Thyroid gland (tissue), 4 donors: ENCODE results near the gene PRODH2. TPM values are rescaled to one million over a fixed set of nuclear protein-coding genes. Genes with fewer than 3 reads are reported as not detected.

Experiments used
- DNase-seq, 2 donors: peaks; one replicate each; pipeline ENCODE4 v3.0.0-alpha.2; 2019
- H3K27ac ChIP-seq, 3 donors: fragments of 200-600 bp; sonication (generic); 1 replicate in 2 of 3; 2 replicates in 1 of 3; pipeline ENCODE4 v1.5.1; 2016 to 2019; ENCODE audit warnings: mild to moderate bottlenecking in 1 of 3, moderate library complexity in 1 of 3
- H3K27me3 ChIP-seq: fragments of 200-600 bp; sonication (generic); one replicate; pipeline ENCODE4 v1.5.1; 2019
- H3K36me3 ChIP-seq, 2 donors: fragments of 200-600 bp; sonication (generic); one replicate each; pipeline ENCODE4 v1.5.1; 2016 to 2019
- H3K4me1 ChIP-seq, 2 donors: fragments of 200-600 bp; sonication (generic); one replicate each; pipeline ENCODE4 v1.5.1; 2017 to 2019
- H3K4me3 ChIP-seq, 3 donors: fragments of 200-600 bp; sonication (generic); replicated peaks in 1 of 3; 1 replicate in 2 of 3; 2 replicates in 1 of 3; pipeline ENCODE4 v1.5.1; 2016; ENCODE audit warnings: mild to moderate bottlenecking in 1 of 3
- H3K9me3 ChIP-seq: fragments of 200-600 bp; sonication (generic); one replicate; pipeline ENCODE4 v1.5.1; 2017
- CTCF ChIP-seq, 6 experiments: fragments of 200-600 bp in 3 of 6; fragments of 450-650 bp in 3 of 6; sonication (generic) in 3 of 6; IDR thresholded peaks; one replicate each; pipeline ENCODE4 v1.5.1; 2016 to 2019; ENCODE audit warnings: antibody characterized with exemption in 6 of 6, mild to moderate bottlenecking in 2 of 6, inconsistent platforms in 1 of 6, moderate library complexity in 1 of 6
- POLR2A ChIP-seq, 2 donors: fragments of 450-650 bp; IDR thresholded peaks; one replicate each; pipeline ENCODE4 v1.6.1; 2017; ENCODE audit warnings: antibody characterized with exemption in 2 of 2, mild to moderate bottlenecking in 2 of 2, moderate library complexity in 1 of 2
- WGBS, 2 donors: methylation state at CpG; one replicate each; pipeline ENCODE4 v1.1.5; 2017; 5-methylcytosine and 5-hydroxymethylcytosine counted together
- intact Hi-C: fragments of 100-400 bp; cut with DNase I; formaldehyde crosslinking; loops from one replicate; pipeline ENCODE4 v1.15.1; 2023
- total RNA-seq, 4 donors: library from RNA; depleted of rRNA; stranded (reverse); fragments of >200 nt; gene quantifications; one replicate each; pipeline ENCODE4 v1.2.3, GENCODE V29; 2016

Gene PRODH2
- total RNA-seq, 4 donors from 2014 or later, result not detected

- no peaks in the 10 kb centered on the region for H3K9me3 ChIP-seq
- no peak for DNase-seq
- no peaks in the 10 kb centered on the region for H3K36me3 ChIP-seq
- H3K4me3 ChIP-seq, result no peak overlapping the region
- peaks cover 17% of the 10 kb centered on the region for H3K27me3 ChIP-seq
- WGBS, 2 donors, result 78 to 85% methylated on average over 7 to 8 of the region's 8 CpGs
- H3K27ac ChIP-seq, result no peak overlapping the region
- H3K4me1 ChIP-seq, result peaks cover 10 to 13% of the 10 kb centered on the region in 2 donors
- intact Hi-C loops, result no loop called here
- TF ChIP-seq CTCF (IDR thresholded peaks at IDR 0.05), result no peak
- TF ChIP-seq POLR2A (IDR thresholded peaks at IDR 0.05), result no peak
Measured at GRCh38 chr19:35847911-35848310, 35.3 kb upstream of the PRODH2 start.

DNA sequence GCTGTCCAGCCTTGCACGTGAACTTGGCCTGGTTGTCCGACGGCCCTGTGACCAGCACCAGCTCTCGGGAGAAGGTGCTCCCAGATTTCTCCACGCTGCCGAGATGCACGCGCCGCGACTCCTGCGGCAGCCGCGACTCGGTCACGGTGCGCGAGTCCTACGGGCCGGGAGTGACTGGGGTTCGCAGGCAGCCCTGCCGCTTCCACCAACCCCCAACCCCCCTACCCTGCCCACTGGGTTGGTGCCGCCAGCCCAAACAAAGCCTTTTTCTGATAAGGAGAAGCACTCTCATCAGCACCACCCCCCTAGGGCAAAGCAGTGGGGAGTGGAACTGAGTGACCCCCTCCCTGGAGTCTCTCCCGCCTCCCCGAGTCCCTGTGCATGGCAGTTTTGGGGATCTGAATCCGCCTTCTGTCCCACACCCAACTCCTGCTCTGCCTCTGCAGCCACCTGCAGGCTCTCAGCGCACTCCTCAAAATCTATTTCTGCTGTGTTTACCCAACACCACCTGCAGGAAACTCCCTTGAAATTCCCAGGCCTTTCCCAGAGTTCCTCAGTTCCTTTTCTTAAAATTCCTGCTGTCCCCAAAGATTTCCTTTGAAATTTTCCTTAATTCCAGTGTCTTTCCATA lies 33.5 kb upstream of the PRODH2 start:
- H3K4me1 ChIP-seq, result peaks cover 10 to 13% of the 10 kb centered on the region in 2 donors
- TF ChIP-seq CTCF (IDR thresholded peaks at IDR 0.05) (no peak), POLR2A (IDR thresholded peaks at IDR 0.05) (no peak)
- no peaks in the 10 kb centered on the region for H3K36me3 ChIP-seq
- intact Hi-C loops, result no loop called here
- H3K27ac ChIP-seq, result no peak overlapping the region
- 10 to 17% methylated on average over 4 to 7 of the region's 26 CpGs for WGBS, 2 donors
- H3K27me3 ChIP-seq, result peaks cover 17% of the 10 kb centered on the region
- H3K4me3 ChIP-seq, result no peak overlapping the region
- no peak for DNase-seq
- no peaks in the 10 kb centered on the region for H3K9me3 ChIP-seq

GRCh38 chr19:35845215-35846037 lies 32.8 kb upstream of the PRODH2 start:
- intact Hi-C loops, result no loop called here
- Histone ChIP-seq H3K9me3 (no peaks in the 10 kb centered on the region), H3K4me1 (peaks cover 10 to 13% of the 10 kb centered on the region in 2 donors), H3K4me3 (no peak overlapping the region), H3K27me3 (peaks cover 17% of the 10 kb centered on the region), H3K36me3 (no peaks in the 10 kb centered on the region), H3K27ac (no peak overlapping the region)
- TF ChIP-seq CTCF (IDR thresholded peaks at IDR 0.05) (no peak), POLR2A (IDR thresholded peaks at IDR 0.05) (no peak)
- DNase-seq, result peak in 1 of 2 donors; percentile 15
- WGBS, 2 donors, result 8% methylated on average over 21 to 31 of the region's 63 CpGs

DNA sequence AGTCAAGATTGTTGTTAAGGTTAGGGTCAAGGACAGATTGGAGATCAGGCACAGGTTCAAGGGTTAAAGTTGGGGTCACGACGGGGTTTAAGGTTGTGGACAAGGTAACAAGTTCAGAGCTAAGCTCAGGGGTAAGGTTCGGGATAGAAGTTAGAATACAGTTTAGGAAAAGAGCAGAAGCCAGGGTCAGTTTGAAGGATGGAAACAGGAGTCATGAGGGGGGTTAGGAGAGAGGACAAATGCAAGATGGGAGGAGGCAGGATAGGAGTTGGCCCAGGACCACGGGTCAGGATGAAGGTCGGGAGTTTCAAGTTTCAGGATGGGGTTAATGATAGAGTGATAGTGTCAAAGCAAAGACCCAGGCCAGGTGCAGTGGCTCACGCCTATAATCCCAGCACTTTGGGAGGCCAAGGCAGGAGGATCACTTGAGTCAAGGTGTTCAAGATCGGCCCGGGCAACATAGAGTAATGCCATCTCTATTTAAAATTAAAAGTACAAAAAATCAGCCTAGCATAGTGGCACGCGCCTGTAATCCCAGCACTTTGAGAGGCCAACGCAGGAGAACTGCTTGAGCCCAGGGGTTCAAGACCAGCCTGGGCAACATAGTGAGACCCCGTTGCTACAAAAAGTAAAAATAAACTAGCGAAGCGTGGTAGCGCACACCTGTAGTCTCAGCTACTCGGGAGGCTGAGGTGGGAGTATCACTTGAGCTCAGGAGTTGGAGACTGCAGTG lies 32.0 kb upstream of the PRODH2 start:
- Histone ChIP-seq H3K27me3 (peaks cover 17% of the 10 kb centered on the region), H3K27ac (no peak overlapping the region), H3K9me3 (no peaks in the 10 kb centered on the region), H3K4me3 (no peak overlapping the region), H3K36me3 (no peaks in the 10 kb centered on the region), H3K4me1 (peaks cover 10 to 13% of the 10 kb centered on the region in 2 donors)
- no peak for DNase-seq
- no peak for TF ChIP-seq POLR2A (IDR thresholded peaks at IDR 0.05)
- TF ChIP-seq CTCF (IDR thresholded peaks at IDR 0.05), result no peak
- WGBS, 2 donors, result 58 to 63% methylated on average over 16 of the region's 16 CpGs
- intact Hi-C loops, result no loop called here
